HG03460 (cell line): ENCODE measurements around the gene OR4E2.
"Not testable (repeated sequence)": the region's sequence is repeated elsewhere in the genome, so short reads cannot be mapped to it uniquely, and the experiment has no call there.

Experiments used
- ATAC-seq: cut with Tn5 transposase; IDR thresholded peaks from one replicate; pipeline ENCODE4 v1.9.1; 2021; ENCODE audit not compliant: unreplicated experiment

The OR4E2 gene

DNA sequence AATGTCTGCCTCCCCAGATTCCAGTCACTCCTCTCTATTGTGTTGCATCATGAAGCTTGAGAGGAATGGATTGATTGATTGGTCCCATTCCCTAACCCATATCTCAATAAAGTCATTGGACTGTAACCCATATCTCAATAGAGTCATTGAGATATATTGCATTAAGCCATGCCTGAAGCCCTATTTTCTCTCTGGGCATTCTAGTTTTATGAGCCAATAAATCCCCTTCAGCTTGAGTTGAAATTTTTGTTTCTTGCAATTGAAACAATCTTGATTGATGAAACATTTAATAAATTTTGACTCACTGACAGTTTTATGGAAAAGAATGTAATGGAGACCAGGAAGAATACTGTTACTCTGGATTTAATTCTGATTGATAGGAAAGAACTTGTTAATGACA is 40.8 kb downstream of the OR4E2 start:
- no peak for ATAC-seq

DNA sequence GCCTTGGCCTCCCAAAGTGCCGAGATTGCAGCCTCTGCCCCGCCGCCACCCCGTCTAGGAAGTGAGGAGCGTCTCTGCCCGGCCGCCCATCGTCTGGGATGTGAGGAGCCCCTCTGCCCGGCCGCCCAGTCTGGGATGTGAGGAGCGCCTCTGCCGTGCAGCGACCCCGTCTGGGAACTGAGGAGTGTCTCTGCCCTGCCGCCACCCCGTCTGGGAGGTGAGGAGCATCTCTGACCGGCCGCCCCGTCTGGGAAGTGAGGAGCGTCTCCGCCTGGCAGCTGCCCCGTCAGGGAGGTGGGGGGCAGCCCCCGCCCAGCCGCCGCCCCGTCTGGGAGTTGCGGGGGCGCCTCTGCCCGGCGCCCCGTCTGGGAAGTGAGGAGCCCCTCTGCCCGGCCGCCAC is 44.0 kb downstream of the OR4E2 start:
- ATAC-seq, result not testable (repeated sequence)

DNA sequence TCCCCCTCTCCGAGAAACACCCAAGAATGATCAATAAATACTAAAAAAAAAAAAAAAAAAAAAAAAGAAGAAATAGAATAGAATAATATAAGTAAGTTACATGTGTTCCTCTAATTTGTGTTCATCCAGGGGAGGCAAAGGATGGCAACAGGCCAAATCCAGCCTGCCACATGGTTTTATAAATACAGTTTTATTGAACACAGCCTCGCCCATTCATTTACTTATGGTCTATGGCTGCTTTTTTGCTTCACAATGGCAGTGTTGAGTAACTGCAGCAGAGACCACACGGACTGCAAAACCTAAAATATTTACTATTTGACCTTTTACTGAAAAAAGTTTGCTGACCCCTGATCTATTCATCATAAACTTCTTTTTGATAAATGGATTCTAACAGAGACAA is 44.9 kb downstream of the OR4E2 start:
- ATAC-seq, result not testable (repeated sequence)

DNA sequence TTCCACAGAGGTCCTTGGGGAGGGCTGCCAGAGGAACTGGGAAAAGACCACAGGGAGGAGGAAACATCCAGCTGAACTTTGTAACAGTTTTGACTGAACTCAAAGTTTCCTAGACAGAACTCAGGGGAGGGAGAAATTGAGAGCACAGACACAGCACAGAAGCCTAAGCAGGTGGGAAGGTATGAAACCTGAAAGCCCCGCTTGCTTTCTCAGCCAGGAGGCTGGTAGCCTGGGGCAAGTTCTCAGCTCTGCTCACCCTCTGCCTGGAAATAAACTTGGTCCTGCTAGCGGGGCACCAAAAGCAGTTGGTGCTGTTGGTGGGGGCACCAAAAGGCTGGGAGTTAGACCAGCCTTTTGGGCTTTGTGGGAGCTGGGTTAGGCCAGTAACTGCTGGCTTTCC is 45.9 kb downstream of the OR4E2 start:
- ATAC-seq, result no peak

DNA sequence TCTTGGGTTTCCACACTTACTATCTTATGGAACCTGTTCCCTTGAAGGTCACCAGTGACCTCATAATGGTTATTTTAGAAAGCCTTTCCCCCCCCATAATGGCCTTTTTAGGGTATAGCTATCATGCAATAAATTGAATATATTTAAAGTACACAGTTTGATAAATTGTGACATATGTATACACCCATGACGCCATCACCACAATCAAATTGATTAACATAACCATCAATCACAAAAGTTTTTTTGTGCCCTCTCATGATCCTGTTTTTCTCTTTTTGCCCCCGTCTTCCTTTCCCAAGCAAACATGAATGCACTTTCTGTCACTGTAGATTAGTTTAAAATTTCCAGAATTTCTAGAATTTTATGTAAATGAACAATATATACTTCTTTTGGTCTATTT is 48.7 kb downstream of the OR4E2 start:
- no peak for ATAC-seq

DNA sequence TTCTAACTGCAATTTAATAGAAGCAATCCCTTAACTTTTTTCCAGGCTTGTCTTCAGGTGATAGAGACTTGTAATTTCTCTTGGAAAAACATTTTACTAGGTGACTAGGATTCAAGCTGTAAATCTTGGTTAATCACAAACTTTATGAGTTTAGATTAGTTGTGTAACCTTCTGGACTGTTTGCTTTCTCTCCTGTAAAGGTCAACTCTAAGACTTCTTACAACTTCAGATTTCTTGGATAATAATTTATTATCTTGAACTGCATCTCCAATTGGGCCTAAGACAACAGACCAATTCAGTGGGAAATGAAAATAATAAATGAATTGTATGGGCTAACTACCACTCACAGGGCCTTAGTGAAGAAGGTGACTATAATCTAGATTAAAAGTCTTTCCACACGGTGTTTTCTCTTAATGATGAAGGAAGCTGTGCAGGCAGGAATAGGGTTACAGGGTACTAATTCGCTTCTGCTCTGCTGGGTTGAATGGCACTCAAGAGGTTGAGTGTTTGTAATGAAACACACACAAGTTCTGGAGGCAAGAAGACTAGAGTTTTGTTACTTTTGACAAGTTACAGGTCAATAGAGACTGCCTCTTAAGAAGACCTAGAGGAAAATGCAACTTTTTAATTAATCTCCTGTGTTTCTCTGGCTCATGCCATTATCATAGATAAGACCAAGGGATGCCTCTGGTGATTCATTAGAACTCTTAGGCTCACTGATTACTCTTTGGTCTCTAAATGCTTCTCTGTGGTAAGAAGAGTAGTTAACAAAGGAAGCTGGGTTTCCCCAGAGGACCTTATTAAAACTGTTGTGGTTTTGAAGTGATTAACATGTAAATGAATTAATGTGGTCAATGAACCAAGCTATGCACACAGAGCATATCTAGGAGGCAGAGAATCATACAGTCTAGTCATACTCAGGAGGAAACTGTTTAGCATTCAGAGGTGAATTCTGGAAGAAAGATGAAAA is 50.0 kb downstream of the OR4E2 start:
- ATAC-seq, result no peak

DNA sequence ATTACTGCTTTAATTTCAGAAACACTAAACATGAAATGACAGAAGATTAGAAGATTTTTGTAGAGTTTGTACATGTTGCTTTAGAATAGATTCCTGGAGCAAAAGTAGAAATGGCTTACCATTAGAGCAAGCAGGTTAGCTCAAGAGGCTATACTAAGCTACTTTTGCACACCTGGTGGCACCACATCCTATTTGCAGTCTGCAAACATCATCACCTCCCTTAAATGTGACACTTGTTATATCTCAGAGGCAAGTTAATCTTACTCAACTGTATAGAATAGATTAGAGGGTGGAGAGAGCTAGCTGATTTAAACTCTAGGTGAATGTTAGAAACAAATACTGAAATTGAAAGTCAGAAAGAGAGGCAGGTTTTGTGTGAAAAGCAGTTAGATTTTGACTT is 50.7 kb downstream of the OR4E2 start:
- no peak for ATAC-seq

DNA sequence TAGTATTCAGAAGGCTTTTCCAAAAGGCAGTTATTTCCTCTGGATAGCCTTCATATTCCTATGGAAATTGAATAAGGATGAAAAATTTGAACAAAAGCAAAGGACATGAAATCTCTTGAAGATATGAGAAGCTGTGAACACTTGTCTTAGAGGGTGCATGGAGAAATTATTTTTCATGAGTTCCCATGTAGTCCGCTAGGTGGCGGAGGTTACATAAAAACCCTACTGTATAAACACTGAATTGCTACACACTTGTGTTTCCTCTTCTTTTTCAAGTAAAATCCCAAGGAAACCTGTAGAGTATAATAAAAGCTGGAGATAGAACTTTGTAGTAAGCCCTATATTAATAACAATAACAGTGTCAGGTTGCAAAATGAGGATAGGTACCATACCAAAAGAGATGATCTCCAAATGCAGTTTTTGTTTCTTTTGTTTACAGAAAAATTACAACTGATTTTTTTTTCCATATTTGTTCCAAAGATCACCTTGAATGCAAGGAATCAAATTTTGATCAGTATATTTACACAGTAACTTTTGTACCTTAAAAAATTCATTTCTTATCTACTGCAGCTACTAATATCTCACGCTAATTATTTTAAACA is 57.8 kb downstream of the OR4E2 start:
- no peak for ATAC-seq

DNA sequence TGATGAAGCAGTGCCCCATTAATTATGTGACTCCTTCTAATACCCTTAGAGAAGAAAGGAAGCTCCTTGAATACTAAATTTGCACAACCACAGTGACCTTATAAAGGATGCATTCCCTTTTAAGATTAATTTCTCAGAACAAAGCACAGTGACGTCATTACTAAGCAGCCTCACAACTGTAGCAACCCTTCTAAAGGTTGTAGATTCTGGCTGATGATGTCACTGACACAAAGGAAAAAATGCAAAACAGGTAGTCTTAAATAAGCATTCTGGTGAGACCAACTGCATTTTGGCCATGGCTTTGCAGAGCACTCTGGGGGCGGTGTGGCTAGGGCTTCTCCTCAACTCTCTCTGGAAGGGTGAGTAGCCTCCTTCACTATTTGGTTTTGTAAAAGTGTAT is 58.4 kb downstream of the OR4E2 start:
- no peak for ATAC-seq

DNA sequence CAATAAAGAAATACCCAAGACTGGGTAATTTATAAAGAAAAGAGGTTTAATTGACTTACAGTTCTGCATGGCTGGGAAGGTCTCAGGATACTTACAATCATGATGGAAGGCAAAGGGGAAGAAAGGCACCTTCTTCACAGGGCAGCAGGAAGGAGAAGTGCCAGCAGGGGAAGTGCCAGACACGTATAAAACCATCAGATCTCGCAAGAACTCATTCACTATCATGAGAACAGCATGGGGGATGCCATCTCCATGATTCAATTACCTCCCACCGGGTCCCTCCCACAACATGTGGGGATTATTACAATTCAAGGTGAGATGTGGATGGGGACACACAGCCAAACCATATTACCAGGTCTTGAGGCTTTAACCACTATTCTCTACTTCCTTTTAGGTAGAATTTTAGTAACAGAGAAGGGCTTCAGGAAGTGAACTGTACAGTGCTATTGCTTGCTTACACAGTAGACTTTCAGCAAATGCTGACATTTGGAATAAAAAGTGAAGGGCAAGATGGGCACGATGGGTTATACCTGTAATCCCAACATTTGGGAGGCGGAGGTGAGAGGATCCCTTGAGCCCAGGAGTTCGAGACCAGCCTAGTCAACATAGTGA is 60.8 kb downstream of the OR4E2 start:
- ATAC-seq, result no peak
